HepG2 (cell line): Measurements from ENCODE around the gene HYAL1. TPM values are rescaled to one million over a fixed set of nuclear protein-coding genes. Genes with fewer than 3 reads are reported as not detected.
A peak's percentile ranks its signal among the peaks of the same experiment; 100 is the strongest.

Experiments used
- BHLHE40 ChIP-seq: IDR thresholded peaks from 2 replicates; pipeline ENCODE4 v1.6.1; 2011; ENCODE audit warnings: low read length, improper control_type of control experiment
- CBX5 ChIP-seq: sonication (generic); formaldehyde crosslinking; IDR thresholded peaks from 2 replicates; pipeline ENCODE4 v1.4.0; 2020; ENCODE audit warnings: missing genetic modification reagents, borderline replicate concordance
- HMG20A ChIP-seq: IDR thresholded peaks from 2 replicates; pipeline ENCODE4 v1.6.1; 2016; ENCODE audit warnings: borderline replicate concordance
- IRF2 ChIP-seq: IDR thresholded peaks from 2 replicates; pipeline ENCODE4 v1.6.1; 2018; ENCODE audit warnings: missing genetic modification reagents, missing compliant biosample characterization
- JARID2 ChIP-seq: sonication (generic); formaldehyde crosslinking; IDR thresholded peaks from 2 replicates; pipeline ENCODE4 v1.8.1; 2023; ENCODE audit warnings: missing genetic modification reagents, inconsistent platforms; ENCODE audit not compliant: insufficient replicate concordance
- MTF1 ChIP-seq: sonication (generic); formaldehyde crosslinking; IDR thresholded peaks from 2 replicates; pipeline ENCODE4 v1.5.0; 2020; ENCODE audit warnings: missing genetic modification reagents
- NCOA5 ChIP-seq: sonication (generic); formaldehyde crosslinking; IDR thresholded peaks from 2 replicates; pipeline ENCODE4 v1.4.0; 2020; ENCODE audit warnings: missing genetic modification reagents
- SMAD1 ChIP-seq: sonication (generic); formaldehyde crosslinking; IDR thresholded peaks from 2 replicates; pipeline ENCODE4 v1.4.0; 2020; ENCODE audit warnings: missing genetic modification reagents, low read depth, mild to moderate bottlenecking, borderline replicate concordance
- ZBTB3 ChIP-seq: sonication (generic); formaldehyde crosslinking; IDR thresholded peaks from 2 replicates; pipeline ENCODE4 v1.4.0; 2020; ENCODE audit warnings: low read depth, mild to moderate bottlenecking, moderate library complexity, missing genetic modification reagents, borderline replicate concordance
- ZFP41 ChIP-seq: sonication (generic); formaldehyde crosslinking; IDR thresholded peaks from 2 replicates; pipeline ENCODE4 v1.4.0; 2020; ENCODE audit warnings: mild to moderate bottlenecking, missing genetic modification reagents, borderline replicate concordance
- ZNF136 ChIP-seq: sonication (generic); formaldehyde crosslinking; IDR thresholded peaks from 2 replicates; pipeline ENCODE4 v1.8.1; 2022; ENCODE audit warnings: low read depth, mild to moderate bottlenecking, moderate library complexity, missing genetic modification reagents
- ZNF569 ChIP-seq: sonication (generic); formaldehyde crosslinking; IDR thresholded peaks from 2 replicates; pipeline ENCODE4 v1.5.0; 2020; ENCODE audit warnings: mild to moderate bottlenecking, missing genetic modification reagents, moderate library complexity, borderline replicate concordance
- ZNF614 ChIP-seq: IDR thresholded peaks from 2 replicates; pipeline ENCODE4 v1.6.1; 2018; ENCODE audit warnings: missing biosample characterization, missing genetic modification reagents, inconsistent platforms, borderline replicate concordance
- polyA plus RNA-seq, 8 experiments: library from polyadenylated mRNA; depleted of rRNA in 3 of 8; stranded (reverse) in 7 of 8; unstranded in 1 of 8; fragments of >200 nt; fragmentation: Illumina TruSeq in 4 of 8; extraction: Trizol in 4 of 8; gene quantifications; 2 replicates each; pipeline versions ENCODE4 v1.2.1 to v1.2.3, GENCODE V29; 2011 to 2016; ENCODE audit warnings: low read depth in 4 of 8, missing spikeins in 1 of 8, mixed read lengths in 1 of 8; ENCODE audit not compliant: insufficient read depth in 1 of 8
- total RNA-seq, 5 experiments: library from RNA; depleted of rRNA; stranded (reverse); fragments of >200 nt; fragmentation: Illumina TruSeq; extraction: Trizol; gene quantifications; 2 replicates each; pipeline ENCODE4 v1.2.3, GENCODE V29; 2016; ENCODE audit warnings: low read depth in 1 of 5
- TF ChIP-seq, protein P1 (sequence below), 2 experiments: IDR thresholded peaks; 2 replicates each; pipeline ENCODE4 v1.6.1; 2011 to 2012; ENCODE audit warnings: low read length in 2 of 2, borderline replicate concordance in 1 of 2, low read depth in 1 of 2, mild to moderate bottlenecking in 1 of 2, moderate library complexity in 1 of 2
- TF ChIP-seq, protein P2 (sequence below): sonication (generic); formaldehyde crosslinking; IDR thresholded peaks from 2 replicates; pipeline ENCODE4 v1.4.0; 2020; ENCODE audit warnings: mild to moderate bottlenecking, missing genetic modification reagents
- TF ChIP-seq, protein P3 (sequence below): IDR thresholded peaks from 2 replicates; pipeline ENCODE4 v1.4.0; 2020; ENCODE audit warnings: mild to moderate bottlenecking, missing genetic modification reagents
- TF ChIP-seq, protein P4 (sequence below): sonication (generic); formaldehyde crosslinking; conservative IDR thresholded peaks from 2 replicates; pipeline ENCODE4 v1.4.0; 2020; ENCODE audit warnings: missing genetic modification reagents

Gene HYAL1
- total and polyA plus RNA-seq, 2 of the 13 experiments (the other 11 are each of a cell fraction or from before 2014, with no cell fraction given), result 76.5 to 193 TPM

DNA sequence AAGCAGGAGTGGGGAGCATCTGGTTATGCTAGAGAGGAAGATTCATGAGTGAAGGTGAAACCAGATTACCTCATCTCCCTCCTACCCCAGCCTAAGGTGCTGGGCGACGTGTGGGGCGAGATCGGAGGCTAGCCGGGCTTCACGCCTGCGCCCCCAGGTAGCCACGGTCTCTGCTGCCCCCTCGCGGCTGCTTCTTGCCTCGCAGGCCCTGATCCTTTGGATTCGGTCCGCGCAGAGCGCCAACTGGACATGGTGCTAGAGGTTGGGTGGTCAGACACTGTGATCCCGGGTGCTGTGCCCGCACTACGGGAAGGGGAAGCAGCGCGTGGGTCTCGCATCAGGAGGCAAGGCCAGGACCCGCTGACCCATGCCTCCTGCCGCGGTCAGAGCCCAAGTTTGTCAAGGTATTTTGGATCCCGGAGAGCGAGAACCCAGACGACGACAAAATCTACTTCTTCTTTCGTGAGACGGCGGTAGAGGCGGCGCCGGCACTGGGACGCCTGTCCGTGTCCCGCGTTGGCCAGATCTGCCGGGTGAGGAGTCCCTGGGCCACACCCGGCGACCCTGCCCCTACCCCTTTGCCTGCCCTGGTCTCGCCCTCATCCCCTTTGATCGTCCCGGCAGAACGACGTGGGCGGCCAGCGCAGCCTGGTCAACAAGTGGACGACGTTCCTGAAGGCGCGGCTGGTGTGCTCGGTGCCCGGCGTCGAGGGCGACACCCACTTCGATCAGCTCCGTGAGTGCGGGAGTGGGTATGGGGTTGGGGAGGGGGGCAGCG is 30.3 kb downstream of the HYAL1 start (continued):
- TF ChIP-seq, protein P1, sequence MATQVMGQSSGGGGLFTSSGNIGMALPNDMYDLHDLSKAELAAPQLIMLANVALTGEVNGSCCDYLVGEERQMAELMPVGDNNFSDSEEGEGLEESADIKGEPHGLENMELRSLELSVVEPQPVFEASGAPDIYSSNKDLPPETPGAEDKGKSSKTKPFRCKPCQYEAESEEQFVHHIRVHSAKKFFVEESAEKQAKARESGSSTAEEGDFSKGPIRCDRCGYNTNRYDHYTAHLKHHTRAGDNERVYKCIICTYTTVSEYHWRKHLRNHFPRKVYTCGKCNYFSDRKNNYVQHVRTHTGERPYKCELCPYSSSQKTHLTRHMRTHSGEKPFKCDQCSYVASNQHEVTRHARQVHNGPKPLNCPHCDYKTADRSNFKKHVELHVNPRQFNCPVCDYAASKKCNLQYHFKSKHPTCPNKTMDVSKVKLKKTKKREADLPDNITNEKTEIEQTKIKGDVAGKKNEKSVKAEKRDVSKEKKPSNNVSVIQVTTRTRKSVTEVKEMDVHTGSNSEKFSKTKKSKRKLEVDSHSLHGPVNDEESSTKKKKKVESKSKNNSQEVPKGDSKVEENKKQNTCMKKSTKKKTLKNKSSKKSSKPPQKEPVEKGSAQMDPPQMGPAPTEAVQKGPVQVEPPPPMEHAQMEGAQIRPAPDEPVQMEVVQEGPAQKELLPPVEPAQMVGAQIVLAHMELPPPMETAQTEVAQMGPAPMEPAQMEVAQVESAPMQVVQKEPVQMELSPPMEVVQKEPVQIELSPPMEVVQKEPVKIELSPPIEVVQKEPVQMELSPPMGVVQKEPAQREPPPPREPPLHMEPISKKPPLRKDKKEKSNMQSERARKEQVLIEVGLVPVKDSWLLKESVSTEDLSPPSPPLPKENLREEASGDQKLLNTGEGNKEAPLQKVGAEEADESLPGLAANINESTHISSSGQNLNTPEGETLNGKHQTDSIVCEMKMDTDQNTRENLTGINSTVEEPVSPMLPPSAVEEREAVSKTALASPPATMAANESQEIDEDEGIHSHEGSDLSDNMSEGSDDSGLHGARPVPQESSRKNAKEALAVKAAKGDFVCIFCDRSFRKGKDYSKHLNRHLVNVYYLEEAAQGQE (IDR thresholded peaks at IDR 0.05; ENCODE audit: borderline replicate concordance in 1 of 2, low read depth in 1 of 2, low read length in 2 of 2), result no peak
- TF ChIP-seq, protein P2, sequence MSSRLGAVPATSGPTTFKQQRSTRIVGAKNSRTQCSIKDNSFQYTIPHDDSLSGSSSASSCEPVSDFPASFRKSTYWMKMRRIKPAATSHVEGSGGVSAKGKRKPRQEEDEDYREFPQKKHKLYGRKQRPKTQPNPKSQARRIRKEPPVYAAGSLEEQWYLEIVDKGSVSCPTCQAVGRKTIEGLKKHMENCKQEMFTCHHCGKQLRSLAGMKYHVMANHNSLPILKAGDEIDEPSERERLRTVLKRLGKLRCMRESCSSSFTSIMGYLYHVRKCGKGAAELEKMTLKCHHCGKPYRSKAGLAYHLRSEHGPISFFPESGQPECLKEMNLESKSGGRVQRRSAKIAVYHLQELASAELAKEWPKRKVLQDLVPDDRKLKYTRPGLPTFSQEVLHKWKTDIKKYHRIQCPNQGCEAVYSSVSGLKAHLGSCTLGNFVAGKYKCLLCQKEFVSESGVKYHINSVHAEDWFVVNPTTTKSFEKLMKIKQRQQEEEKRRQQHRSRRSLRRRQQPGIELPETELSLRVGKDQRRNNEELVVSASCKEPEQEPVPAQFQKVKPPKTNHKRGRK, result no peak
- TF ChIP-seq ZNF136, result no peak
- 0 out of 2 replicates have a peak, but pooled peaks have one; percentile 23 for TF ChIP-seq BHLHE40
- no peak; the same call in 1 of the 2 replicates for TF ChIP-seq ZFP41 (CRISPR knock-in tag)
- no peak for TF ChIP-seq ZBTB3 (CRISPR knock-in tag)
- no peak; the same call in 1 of the 2 replicates for TF ChIP-seq HMG20A (CRISPR knock-in tag)
- TF ChIP-seq ZNF614 (CRISPR knock-in tag), result no peak
- TF ChIP-seq CBX5 (CRISPR knock-in tag), result no peak
- no peak for TF ChIP-seq MTF1 (CRISPR knock-in tag)
- no peak for TF ChIP-seq JARID2
- TF ChIP-seq IRF2, result peak; percentile 77
- no peak for TF ChIP-seq ZNF569 (CRISPR knock-in tag)
- TF ChIP-seq, protein P3, sequence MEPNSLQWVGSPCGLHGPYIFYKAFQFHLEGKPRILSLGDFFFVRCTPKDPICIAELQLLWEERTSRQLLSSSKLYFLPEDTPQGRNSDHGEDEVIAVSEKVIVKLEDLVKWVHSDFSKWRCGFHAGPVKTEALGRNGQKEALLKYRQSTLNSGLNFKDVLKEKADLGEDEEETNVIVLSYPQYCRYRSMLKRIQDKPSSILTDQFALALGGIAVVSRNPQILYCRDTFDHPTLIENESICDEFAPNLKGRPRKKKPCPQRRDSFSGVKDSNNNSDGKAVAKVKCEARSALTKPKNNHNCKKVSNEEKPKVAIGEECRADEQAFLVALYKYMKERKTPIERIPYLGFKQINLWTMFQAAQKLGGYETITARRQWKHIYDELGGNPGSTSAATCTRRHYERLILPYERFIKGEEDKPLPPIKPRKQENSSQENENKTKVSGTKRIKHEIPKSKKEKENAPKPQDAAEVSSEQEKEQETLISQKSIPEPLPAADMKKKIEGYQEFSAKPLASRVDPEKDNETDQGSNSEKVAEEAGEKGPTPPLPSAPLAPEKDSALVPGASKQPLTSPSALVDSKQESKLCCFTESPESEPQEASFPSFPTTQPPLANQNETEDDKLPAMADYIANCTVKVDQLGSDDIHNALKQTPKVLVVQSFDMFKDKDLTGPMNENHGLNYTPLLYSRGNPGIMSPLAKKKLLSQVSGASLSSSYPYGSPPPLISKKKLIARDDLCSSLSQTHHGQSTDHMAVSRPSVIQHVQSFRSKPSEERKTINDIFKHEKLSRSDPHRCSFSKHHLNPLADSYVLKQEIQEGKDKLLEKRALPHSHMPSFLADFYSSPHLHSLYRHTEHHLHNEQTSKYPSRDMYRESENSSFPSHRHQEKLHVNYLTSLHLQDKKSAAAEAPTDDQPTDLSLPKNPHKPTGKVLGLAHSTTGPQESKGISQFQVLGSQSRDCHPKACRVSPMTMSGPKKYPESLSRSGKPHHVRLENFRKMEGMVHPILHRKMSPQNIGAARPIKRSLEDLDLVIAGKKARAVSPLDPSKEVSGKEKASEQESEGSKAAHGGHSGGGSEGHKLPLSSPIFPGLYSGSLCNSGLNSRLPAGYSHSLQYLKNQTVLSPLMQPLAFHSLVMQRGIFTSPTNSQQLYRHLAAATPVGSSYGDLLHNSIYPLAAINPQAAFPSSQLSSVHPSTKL, result peak; percentile 58
- TF ChIP-seq NCOA5 (CRISPR knock-in tag), result no peak
- peak; percentile 59; the same call in 1 of the 2 replicates for TF ChIP-seq SMAD1
- TF ChIP-seq, protein P4, sequence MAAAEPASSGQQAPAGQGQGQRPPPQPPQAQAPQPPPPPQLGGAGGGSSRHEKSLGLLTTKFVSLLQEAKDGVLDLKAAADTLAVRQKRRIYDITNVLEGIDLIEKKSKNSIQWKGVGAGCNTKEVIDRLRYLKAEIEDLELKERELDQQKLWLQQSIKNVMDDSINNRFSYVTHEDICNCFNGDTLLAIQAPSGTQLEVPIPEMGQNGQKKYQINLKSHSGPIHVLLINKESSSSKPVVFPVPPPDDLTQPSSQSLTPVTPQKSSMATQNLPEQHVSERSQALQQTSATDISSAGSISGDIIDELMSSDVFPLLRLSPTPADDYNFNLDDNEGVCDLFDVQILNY (CRISPR knock-in tag), result no peak
